Vagina (tissue), 2 donors: ENCODE measurements around the gene C22orf39. TPM values are rescaled to one million over a fixed set of nuclear protein-coding genes. Genes with fewer than 3 reads are reported as not detected.
A peak's percentile ranks its signal among the peaks of the same experiment; 100 is the strongest.

Experiments
- DNase-seq, 2 donors: peaks; one replicate each; pipeline ENCODE4 v3.0.0-alpha.2; 2017; ENCODE audit errors: extremely low spot score in 2 of 2
- H3K27ac ChIP-seq: fragments of 200-600 bp; sonication (generic); one replicate; pipeline ENCODE4 v1.5.1; 2019
- H3K27me3 ChIP-seq: fragments of 200-600 bp; sonication (generic); one replicate; pipeline ENCODE4 v1.5.1; 2019
- H3K36me3 ChIP-seq, 2 donors: fragments of 200-600 bp; sonication (generic); one replicate each; pipeline ENCODE4 v1.5.1; 2017 to 2019
- H3K4me1 ChIP-seq: fragments of 200-600 bp; sonication (generic); one replicate; pipeline ENCODE4 v1.5.1; 2019
- H3K4me3 ChIP-seq, 2 donors: fragments of 200-600 bp; sonication (generic); 1 replicate in 1 of 2; 2 replicates in 1 of 2; pipeline ENCODE4 v1.5.1; 2016 to 2019
- H3K9me3 ChIP-seq: fragments of 200-600 bp; sonication (generic); one replicate; pipeline ENCODE4 v1.5.1; 2019
- POLR2A ChIP-seq, 2 donors: fragments of 450-650 bp; IDR thresholded peaks; one replicate each; pipeline ENCODE4 v1.6.1; 2017; ENCODE audit warnings: antibody characterized with exemption in 2 of 2, mild to moderate bottlenecking in 2 of 2, moderate library complexity in 2 of 2
- POLR2AphosphoS5 ChIP-seq, 2 donors: sonication (generic); formaldehyde crosslinking; IDR thresholded peaks; one replicate each; pipeline ENCODE4 v1.9.0; 2017; ENCODE audit warnings: antibody characterized with exemption in 2 of 2, mild to moderate bottlenecking in 2 of 2, low read depth in 1 of 2; ENCODE audit not compliant: insufficient read depth in 1 of 2
- intact Hi-C: fragments of 100-400 bp; cut with DNase I; formaldehyde crosslinking; loops from one replicate; pipeline ENCODE4 v1.15.1; 2023
- total RNA-seq: library from RNA; depleted of rRNA; stranded (reverse); fragments of >200 nt; gene quantifications from one replicate; pipeline ENCODE4 v1.2.3, GENCODE V29; 2016
- TF ChIP-seq, protein P1 (sequence below), 3 experiments: fragments of 450-650 bp in 2 of 3; fragments of 200-600 bp in 1 of 3; sonication (generic) in 1 of 3; IDR thresholded peaks; one replicate each; pipeline ENCODE4 v1.5.1; 2017 to 2019; ENCODE audit warnings: antibody characterized with exemption in 3 of 3, mild to moderate bottlenecking in 2 of 3, moderate library complexity in 2 of 3

Gene C22orf39, protein sequence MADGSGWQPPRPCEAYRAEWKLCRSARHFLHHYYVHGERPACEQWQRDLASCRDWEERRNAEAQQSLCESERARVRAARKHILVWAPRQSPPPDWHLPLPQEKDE
- total RNA-seq: 46.9 TPM

GRCh38 chr22:19447330-19448075 is at the start of gene C22orf39:
TSS of gene C22orf39 (minus strand) at chr22:19447711. CDS start at chr22:19447688, 23 bp downstream.
- Histone ChIP-seq H3K36me3 (peaks cover 0 to 29% of the 10 kb centered on the region in 2 donors), H3K4me1 (peaks cover 28% of the 10 kb centered on the region)
- DNase-seq: peak in 1 of 2 donors; percentile 96

DNA sequence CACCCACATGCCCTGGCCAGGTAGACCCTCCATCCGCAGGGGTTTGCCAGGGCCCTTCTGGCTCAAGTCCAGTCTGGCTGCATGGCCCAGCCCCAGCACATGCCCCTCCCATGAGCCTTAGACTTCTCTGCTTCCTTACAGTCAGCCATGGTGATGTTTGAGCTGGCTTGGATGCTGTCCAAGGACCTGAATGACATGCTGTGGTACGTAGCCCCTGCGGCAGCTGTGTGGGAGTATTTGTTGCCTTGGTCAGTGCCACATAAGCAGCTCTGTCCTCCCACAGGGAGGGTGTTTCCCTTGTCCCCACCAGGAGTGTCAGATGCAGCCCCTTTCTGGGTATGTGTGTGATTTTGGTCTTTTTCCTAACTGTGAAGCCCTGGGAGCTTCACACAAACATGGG is 49.7 kb upstream of the C22orf39 start:
- Histone ChIP-seq H3K27me3 (no peaks in the 10 kb centered on the region), H3K4me1 (no peaks in the 10 kb centered on the region), H3K27ac (no peak overlapping the region), H3K9me3 (no peaks in the 10 kb centered on the region), H3K36me3 (no peaks in the 10 kb centered on the region), H3K4me3 (no peak overlapping the region)
- no peak for DNase-seq
- TF ChIP-seq, protein P1, sequence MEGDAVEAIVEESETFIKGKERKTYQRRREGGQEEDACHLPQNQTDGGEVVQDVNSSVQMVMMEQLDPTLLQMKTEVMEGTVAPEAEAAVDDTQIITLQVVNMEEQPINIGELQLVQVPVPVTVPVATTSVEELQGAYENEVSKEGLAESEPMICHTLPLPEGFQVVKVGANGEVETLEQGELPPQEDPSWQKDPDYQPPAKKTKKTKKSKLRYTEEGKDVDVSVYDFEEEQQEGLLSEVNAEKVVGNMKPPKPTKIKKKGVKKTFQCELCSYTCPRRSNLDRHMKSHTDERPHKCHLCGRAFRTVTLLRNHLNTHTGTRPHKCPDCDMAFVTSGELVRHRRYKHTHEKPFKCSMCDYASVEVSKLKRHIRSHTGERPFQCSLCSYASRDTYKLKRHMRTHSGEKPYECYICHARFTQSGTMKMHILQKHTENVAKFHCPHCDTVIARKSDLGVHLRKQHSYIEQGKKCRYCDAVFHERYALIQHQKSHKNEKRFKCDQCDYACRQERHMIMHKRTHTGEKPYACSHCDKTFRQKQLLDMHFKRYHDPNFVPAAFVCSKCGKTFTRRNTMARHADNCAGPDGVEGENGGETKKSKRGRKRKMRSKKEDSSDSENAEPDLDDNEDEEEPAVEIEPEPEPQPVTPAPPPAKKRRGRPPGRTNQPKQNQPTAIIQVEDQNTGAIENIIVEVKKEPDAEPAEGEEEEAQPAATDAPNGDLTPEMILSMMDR (IDR thresholded peaks at IDR 0.05): no peak
- TF ChIP-seq POLR2AphosphoS5 (IDR thresholded peaks at IDR 0.05; ENCODE audit: insufficient read depth in 1 of 2, low read depth in 1 of 2) (no peak), POLR2A (IDR thresholded peaks at IDR 0.05) (no peak)
- intact Hi-C loops: no loop called here

More at GRCh38 chr22:19447330-19448075, at the start of gene C22orf39:
- Histone ChIP-seq H3K27me3 (no peaks in the 10 kb centered on the region), H3K4me3 (peak within 1 kb of the TSS; percentile 70 to 88), H3K27ac (peak within 1 kb of the TSS; percentile 81), H3K9me3 (no peaks in the 10 kb centered on the region)
- intact Hi-C loops: no loop called here
- TF ChIP-seq POLR2A (IDR thresholded peaks at IDR 0.05): peak in 1 of 2 donors; percentile 62
- peak; percentile 74 to 83 for TF ChIP-seq POLR2AphosphoS5 (IDR thresholded peaks at IDR 0.05; ENCODE audit: insufficient read depth in 1 of 2, low read depth in 1 of 2)
- TF ChIP-seq, protein P1 (IDR thresholded peaks at IDR 0.05): no peak

DNA sequence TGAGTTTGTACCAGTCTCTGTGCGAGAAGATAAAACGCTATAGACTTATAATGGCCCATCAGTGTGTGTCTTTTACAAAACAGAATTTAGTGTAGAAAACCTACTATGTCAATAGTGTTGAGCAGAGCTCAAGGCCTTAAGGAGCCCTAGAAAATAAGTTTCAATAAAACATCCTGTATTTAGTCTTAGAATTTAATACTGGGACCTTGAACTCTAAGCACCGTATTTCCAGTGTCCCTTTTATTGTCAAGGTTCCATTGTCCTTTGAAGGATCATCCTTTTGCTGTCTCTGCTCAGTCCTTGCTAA is 48.8 kb upstream of the C22orf39 start:
- TF ChIP-seq, protein P1 (IDR thresholded peaks at IDR 0.05): no peak
- no peak for TF ChIP-seq POLR2A (IDR thresholded peaks at IDR 0.05)
- no peak for TF ChIP-seq POLR2AphosphoS5 (IDR thresholded peaks at IDR 0.05; ENCODE audit: insufficient read depth in 1 of 2, low read depth in 1 of 2)
- no peak for DNase-seq
- Histone ChIP-seq H3K27me3 (no peaks in the 10 kb centered on the region), H3K27ac (no peak overlapping the region), H3K4me1 (no peaks in the 10 kb centered on the region), H3K9me3 (no peaks in the 10 kb centered on the region), H3K4me3 (no peak overlapping the region), H3K36me3 (no peaks in the 10 kb centered on the region)
- intact Hi-C loops: no loop called here

GRCh38 chr22:19495562-19496323 is 48.2 kb upstream of the C22orf39 start:
- intact Hi-C loops: no loop called here
- Histone ChIP-seq H3K4me1 (no peaks in the 10 kb centered on the region), H3K27ac (no peak overlapping the region), H3K36me3 (no peaks in the 10 kb centered on the region), H3K9me3 (no peaks in the 10 kb centered on the region), H3K4me3 (no peak overlapping the region), H3K27me3 (no peaks in the 10 kb centered on the region)
- no peak for DNase-seq
- no peak for TF ChIP-seq POLR2AphosphoS5 (IDR thresholded peaks at IDR 0.05; ENCODE audit: insufficient read depth in 1 of 2, low read depth in 1 of 2)
- TF ChIP-seq POLR2A (IDR thresholded peaks at IDR 0.05): no peak
- TF ChIP-seq, protein P1 (IDR thresholded peaks at IDR 0.05): peak in 1 of 3 experiments; percentile 16
